HFFc6 (cell line): ENCODE measurements around the gene PLTP. TPM values are rescaled to one million over a fixed set of nuclear protein-coding genes. Genes with fewer than 3 reads are reported as not detected.
"Not testable (repeated sequence)": the region's sequence is repeated elsewhere in the genome, so short reads cannot be mapped to it uniquely, and the experiment has no call there.

Experiments
- DNase-seq: peaks from one replicate; pipeline ENCODE4 v3.0.0-alpha.2; 2018
- H3K27ac Mint-ChIP-seq: 2 replicates; pipeline ENCODE4 v1.8.0; 2020; ENCODE audit warnings: mild to moderate bottlenecking, mixed read lengths
- H3K27me3 Mint-ChIP-seq: 2 replicates; pipeline ENCODE4 v1.8.0; 2021; ENCODE audit warnings: mild to moderate bottlenecking, moderate library complexity, mixed read lengths; ENCODE audit not compliant: insufficient read depth
- H3K36me3 Mint-ChIP-seq: 2 replicates; pipeline ENCODE4 v1.8.0; 2021; ENCODE audit warnings: low read depth, mixed read lengths
- H3K4me1 Mint-ChIP-seq: 2 replicates; pipeline ENCODE4 v1.8.0; 2020; ENCODE audit warnings: low read depth, mixed read lengths
- H3K4me3 Mint-ChIP-seq: 2 replicates; pipeline ENCODE4 v1.8.0; 2020; ENCODE audit warnings: mild to moderate bottlenecking, moderate library complexity, mixed read lengths
- H3K9me3 Mint-ChIP-seq: 2 replicates; pipeline ENCODE4 v1.8.0; 2020; ENCODE audit warnings: mild to moderate bottlenecking, mixed read lengths
- CTCF ChIP-seq: fragments of 200-600 bp; sonication (generic); IDR thresholded peaks from 2 replicates; pipeline ENCODE4 v1.5.0; 2021; ENCODE audit warnings: antibody characterized with exemption, mild to moderate bottlenecking
- total RNA-seq, 6 experiments: library from RNA; stranded (reverse); fragmentation: NEBNext Ultra II Directional; extraction: Animal tissue kit (Norgen Biotek cat#: 25700); gene quantifications; 2 replicates in 1 of 6; 3 replicates in 5 of 6; pipeline ENCODE4 v1.2.3, GENCODE V29; 2021

Gene PLTP
- total RNA-seq, 6 experiments from 2014 or later, result 8.3 to 13.6 (median 11.1) TPM

DNA sequence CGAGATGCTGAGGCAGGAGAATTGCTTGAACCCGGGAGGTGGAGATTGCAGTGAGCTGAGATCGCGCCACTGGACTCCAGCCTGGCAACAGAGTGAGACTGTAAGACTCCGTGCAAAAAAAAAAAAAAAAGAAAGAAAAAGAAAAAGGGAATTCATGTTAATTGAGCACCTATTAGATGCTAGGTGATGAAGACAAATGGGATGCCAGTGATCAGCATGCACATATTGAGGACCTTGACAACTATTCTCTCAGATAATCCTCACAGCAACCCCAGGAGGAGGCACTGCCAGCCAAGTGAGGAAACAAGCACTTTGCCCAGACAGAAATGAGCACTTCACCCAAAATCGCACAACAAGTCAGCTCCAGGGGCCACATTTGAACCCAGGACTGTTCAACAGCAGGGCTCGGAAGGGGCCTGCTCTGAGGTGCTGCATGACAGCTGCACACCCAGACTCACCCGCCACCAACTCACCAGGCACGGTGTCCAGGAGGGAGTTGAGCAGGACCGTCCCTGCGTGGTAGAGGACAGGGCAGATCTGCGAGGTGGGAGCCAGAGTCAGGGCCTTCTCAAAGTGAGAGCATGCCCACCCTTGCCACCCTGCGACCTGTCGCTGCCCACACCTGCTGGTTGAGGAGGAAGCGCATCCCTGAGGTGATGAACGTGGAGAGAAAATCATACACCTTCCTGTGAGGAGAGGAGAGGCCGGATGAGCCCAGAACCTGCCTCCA, 4.6 kb downstream of the PLTP start:
- no peak for TF ChIP-seq CTCF
- peaks cover 5% of the 10 kb centered on the region for H3K36me3 Mint-ChIP-seq
- H3K27ac Mint-ChIP-seq, result no peak overlapping the region
- peaks cover 9% of the 10 kb centered on the region for H3K27me3 Mint-ChIP-seq
- H3K4me1 Mint-ChIP-seq, result peaks cover 38% of the 10 kb centered on the region
- no peaks in the 10 kb centered on the region for H3K9me3 Mint-ChIP-seq
- H3K4me3 Mint-ChIP-seq, result no peak overlapping the region
- DNase-seq, result no peak

DNA sequence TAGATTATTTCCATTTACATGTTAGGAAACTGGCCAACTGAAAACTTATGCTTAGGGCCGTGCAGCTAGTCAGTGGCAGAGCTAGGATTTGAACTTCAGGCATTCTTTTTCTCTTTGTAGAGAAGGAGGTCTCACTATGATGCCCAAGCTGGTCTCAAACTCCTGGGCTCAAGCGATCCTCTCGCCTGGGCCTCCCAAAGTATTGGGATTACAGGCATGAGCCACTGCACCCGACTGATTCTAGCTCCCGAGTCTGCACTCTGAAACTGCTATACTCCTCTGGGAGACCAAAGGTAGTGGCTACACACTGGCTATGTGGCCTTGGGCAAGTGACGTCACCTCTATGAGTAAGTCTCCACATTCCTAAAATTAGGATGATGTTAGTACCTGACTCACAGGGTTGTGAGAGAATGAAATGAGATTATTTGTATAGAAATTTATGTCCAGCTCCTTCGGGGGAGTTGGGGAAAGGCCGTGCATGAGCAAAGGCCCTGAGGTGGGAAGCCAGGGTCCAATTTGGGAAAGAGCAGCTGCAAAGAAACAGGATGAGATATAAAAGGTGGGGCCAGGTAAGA, 6.4 kb downstream of the PLTP start:
- peak overlapping the region; percentile 46 for H3K4me3 Mint-ChIP-seq
- peak; percentile 94 for DNase-seq

DNA sequence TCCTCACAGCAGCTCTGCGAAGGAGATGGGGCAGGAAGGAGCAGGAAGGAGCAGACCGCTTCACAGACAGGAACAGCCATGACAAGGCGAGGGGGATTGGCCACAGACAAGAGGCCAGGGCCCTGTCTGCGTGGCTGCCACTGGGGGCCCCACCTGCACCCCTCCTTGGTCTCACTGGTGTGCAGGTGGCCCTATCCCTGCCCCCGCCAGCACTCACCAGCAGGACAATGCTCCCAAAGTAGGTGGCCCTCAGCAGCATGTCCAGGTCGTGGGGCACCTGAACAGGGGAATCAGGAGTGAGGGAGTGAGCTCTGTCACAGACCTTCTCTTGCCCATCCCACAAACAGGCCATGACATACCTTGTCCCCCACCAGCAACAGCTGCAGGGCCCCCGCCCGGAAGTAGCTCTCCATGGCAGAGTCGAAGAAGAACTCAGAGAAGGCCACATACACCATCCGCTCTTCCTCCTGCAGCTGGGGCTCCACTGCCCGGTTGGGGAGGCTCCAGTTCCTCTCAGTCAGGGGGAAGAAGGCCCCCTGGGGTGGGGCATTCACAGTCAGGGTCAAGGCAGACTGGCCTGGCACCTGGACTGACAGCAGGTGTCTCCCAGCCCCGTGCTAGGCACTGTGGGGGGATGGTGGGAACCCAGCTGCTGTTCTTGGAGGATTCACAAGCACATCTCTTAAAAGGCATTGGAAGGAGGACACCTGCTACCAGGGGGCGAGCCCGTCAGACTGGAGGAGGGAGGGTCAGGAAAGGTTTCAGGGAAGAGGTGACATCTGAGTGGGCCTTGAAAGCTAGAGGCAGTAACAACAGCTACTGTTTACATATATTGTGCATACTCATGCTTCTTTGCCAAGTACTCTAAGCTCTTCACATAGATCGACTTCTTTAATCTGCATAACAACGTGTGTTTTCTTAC, 7.1 kb downstream of the PLTP start:
- Mint-ChIP-seq H3K27ac (peak overlapping the region; percentile 85), H3K27me3 (peaks cover 9% of the 10 kb centered on the region), H3K4me3 (peak overlapping the region; percentile 46), H3K4me1 (peaks cover 20% of the 10 kb centered on the region), H3K36me3 (no peaks in the 10 kb centered on the region), H3K9me3 (no peaks in the 10 kb centered on the region)
- TF ChIP-seq CTCF, result no peak
- no peak for DNase-seq

More for the DNA sequence above, 6.4 kb downstream of the PLTP start:
- peaks cover 2% of the 10 kb centered on the region for H3K36me3 Mint-ChIP-seq
- no peak for TF ChIP-seq CTCF
- peak overlapping the region; percentile 85 for H3K27ac Mint-ChIP-seq
- H3K9me3 Mint-ChIP-seq, result no peaks in the 10 kb centered on the region
- H3K27me3 Mint-ChIP-seq, result peaks cover 9% of the 10 kb centered on the region
- peaks cover 23% of the 10 kb centered on the region for H3K4me1 Mint-ChIP-seq

- Mint-ChIP-seq H3K36me3 (peaks cover 4% of the 10 kb centered on the region; the same call in 1 of the 2 replicates), H3K27ac (no peak overlapping the region), H3K4me1 (peaks cover 20% of the 10 kb centered on the region), H3K4me3 (no peak overlapping the region), H3K9me3 (no peaks in the 10 kb centered on the region), H3K27me3 (peaks cover 7% of the 10 kb centered on the region)
- no peak for DNase-seq
- TF ChIP-seq CTCF, result no peak
These were observed 9.7 kb downstream of the PLTP start for GRCh38 chr20:45902199-45902701.

DNA sequence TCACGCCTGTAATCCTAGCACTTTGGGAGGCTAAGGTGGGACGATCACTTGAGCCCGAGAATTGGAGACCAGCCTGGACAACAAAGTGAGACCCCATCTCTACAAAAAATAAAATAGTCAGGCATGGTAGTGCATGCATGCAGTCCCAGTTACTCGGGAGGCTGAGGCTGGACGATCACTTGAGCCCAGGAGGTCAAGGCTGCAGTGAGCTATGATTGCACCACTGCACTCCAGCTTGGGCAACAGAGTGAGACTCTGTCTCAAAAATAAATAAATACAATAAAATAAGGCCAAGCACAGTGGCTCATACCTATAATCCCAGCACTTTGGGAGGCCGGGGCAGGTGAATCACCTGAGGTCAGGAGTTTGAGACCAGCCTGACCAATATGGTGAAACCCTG, 10.6 kb downstream of the PLTP start:
- not testable (repeated sequence) for H3K27ac Mint-ChIP-seq, H3K27me3 Mint-ChIP-seq, DNase-seq, H3K36me3 Mint-ChIP-seq, H3K4me3 Mint-ChIP-seq, H3K9me3 Mint-ChIP-seq
- peaks cover 18% of the 10 kb centered on the region for H3K4me1 Mint-ChIP-seq
